ENCODE results near the gene LDLRAD3.

- TF ChIP-seq CTCF (IDR thresholded peaks at IDR 0.05): no peak
- TF ChIP-seq EZH2 (IDR thresholded peaks at IDR 0.05): no peak
Observed at GRCh38 chr11:36114095-36114494, 170.2 kb downstream of the LDLRAD3 start.
